Stimulated activated CD4-positive, alpha-beta T cell treated with anti-CD3 and anti-CD28 coated beads, TNF-alpha, amount 100 ng/mL, for 1 hour (primary cell): Measurements from ENCODE around the gene ANXA2.
"Not testable (repeated sequence)": the region's sequence is repeated elsewhere in the genome, so short reads cannot be mapped to it uniquely, and the experiment has no call there.

ENCODE experiments used
- DNase-seq, 3 donors: peaks; one replicate each; pipeline ENCODE4 v3.0.0-alpha.2; 2020; ENCODE audit warnings: low read depth in 3 of 3, low spot score in 1 of 3

Gene ANXA2

DNA sequence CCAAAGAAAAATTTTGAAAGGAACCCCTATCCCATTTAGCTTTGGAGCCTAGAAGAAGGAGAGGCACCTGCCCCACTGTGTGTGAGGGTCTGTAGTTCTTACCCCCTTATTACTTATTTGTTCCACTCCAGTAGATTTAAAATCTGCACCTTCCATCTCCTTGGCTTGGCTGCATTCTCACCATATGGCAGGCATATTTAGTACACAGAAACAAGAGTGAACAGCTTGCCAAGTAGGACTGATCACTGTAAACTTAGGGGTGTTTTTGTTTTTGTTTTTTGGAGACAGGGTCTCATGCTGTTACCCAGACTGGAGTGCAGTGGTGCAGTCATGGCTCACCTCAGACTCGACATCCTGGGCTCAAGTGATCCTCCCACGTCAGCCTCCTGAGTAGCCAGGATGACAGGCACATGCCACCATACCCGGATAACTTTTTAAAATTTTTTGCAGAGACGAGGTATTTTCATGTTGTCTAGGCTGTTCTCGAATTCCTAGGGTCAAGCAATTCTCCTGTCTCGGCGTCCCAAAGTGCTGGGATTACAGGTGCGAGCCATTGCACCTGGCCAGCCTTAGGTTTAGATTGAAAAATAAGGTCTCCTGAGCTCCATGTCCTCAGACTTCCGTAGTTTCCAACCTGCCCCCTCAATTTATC, 14.1 kb upstream of the ANXA2 start:
- DNase-seq = no peak

DNA sequence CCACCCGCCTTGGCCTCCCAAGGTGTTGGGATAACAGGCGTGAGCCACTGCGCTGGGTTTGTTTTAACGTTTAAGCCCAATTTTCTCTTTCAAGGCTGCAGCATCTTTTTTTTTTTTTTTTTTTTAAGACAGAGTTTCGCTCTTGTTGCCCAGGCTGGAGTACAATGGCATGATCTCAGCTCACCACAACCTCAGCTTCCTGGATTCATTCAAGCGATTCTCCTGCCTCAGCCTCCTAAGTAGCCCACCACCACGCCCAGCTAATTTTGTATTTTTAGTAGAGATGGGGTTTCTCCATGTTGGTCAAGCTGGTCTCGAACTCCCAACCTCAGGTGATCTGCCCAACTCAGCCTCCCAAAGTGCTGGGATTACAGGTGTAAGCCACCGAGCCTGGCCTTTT, 12.6 kb upstream of the ANXA2 start:
- not testable (repeated sequence) for DNase-seq

DNA sequence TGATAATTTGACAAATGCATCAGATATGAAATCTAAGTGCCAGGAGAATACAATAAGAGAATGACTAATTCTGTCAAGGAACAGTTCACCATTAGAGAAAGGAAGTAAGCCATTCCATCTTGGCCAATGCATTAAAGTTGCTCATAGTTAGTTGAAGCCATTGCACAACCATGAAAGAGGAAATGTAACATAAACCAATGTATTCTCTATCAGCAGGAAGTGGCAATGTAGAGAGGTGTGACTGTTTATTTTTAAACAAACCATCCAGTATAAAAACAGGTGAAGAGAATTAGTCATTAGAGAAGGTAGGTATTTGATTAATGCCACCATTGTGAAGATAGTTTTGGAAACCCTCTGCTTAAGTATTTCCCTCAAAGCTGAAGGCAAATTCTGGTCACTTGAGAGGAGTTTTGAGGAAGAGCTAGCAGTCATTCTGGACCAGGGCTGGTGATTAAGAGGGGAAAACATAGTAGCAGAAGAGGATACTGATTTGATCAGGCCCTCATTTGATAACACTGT, 10.7 kb upstream of the ANXA2 start:
- no peak for DNase-seq

- no peak for DNase-seq
These were observed 9.6 kb upstream of the ANXA2 start for GRCh38 chr15:60407415-60407805.

DNA sequence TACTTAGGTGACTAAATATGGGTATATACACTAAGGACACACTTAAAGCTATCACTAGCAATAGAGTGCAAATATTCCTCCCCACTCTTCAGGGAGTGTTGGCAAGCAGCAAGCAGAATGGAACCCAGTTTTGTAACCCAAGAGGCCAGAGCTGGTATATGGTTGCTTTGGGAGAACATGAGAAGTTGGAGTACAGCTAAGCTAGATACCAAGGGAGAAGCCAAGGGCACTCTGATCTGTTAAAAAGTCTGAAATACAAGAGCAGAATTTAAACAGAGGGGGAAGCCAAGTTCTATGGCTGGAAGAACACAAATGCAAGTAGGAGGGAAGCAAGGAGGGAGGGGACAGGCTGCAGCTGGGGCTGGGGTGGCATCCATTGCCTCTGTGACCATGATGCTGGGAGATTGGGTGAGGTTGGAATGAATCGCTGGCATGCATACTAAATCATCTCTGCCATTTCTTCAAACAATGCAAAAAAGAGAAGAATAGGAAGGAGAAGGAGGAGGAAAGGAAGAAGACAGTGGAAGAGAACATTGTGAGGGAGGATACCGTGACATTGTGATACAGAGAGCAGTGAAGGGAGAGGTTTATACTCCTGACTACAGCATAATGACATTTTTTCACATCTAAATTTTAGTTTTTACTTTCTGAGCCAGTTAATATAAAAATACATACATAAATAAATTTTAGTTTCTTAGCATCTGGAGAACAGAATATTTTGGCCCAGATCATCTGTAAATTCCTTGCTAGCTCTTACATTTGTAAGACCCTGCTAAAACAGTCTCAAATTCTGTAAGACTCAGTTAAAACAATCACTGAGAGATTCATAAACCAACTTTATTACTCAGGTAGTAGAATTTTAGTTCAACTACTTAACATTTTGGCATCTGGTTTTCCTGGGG, 9.0 kb upstream of the ANXA2 start:
- no peak for DNase-seq

- DNase-seq = no peak
These were observed 7.6 kb upstream of the ANXA2 start for GRCh38 chr15:60405399-60405798.

GRCh38 chr15:60404351-60404750, 6.6 kb upstream of the ANXA2 start:
- DNase-seq = not testable (repeated sequence)

DNA sequence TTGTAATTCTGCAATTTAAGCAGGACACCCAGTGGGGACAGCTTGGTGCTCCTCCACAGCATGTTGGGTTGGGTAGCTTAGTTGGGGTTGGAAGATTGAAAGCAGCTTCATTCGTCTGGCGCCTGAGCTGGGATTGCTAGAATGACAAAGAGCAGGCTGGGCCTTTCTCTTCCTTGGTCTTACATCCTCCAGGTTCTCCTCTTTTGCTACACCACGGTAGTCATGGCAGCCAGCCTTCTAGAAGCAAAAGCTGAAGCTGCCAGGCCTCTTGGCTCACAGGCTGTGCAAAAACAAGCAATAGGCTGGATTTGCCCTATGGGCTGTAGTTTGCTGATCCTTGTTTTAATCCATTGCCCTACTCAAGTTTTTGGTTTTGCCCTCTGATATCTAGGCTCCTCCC, 3.2 kb upstream of the ANXA2 start:
- no peak for DNase-seq

GRCh38 chr15:60399931-60400330, 2.1 kb upstream of the ANXA2 start:
- DNase-seq = no peak

DNA sequence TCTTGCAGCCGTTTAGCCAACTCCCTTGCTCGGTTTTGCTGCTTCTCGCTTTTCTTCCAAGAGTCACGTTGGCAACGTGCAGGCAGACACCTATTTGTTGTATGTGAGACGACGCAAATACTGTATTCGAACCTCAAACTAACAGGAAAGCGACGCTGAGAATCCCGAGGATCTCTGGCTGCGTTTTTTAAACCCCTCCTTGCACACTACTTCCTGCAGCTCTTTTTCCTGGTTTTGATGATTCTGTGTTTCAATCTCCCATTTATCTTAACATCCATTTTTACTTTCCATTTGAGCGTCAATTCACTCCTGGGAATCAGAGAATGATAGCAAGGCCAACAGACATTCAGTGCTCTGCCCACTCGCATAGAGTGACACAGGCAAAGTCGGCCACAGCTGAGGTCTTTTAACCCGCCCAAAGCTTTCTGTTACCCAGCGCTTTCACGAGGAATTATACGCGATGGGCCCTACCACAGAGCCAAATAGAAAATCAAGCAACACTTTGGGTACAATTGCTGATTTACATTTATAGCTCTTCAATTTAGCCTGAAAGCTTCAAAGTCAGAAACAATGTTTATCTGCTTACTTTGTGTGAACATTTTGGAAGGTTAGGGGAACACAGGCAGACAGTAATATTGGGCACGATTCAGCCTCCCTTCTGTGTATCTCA, 1.6 kb upstream of the ANXA2 start:
- no peak for DNase-seq

- peak in 1 of 3 donors; percentile 14 for DNase-seq
These were observed 621 bp downstream of the ANXA2 start for GRCh38 chr15:60396958-60397771.

- no peak for DNase-seq
These were observed 1.2 kb downstream of the ANXA2 start for GRCh38 chr15:60396560-60396957.

DNA sequence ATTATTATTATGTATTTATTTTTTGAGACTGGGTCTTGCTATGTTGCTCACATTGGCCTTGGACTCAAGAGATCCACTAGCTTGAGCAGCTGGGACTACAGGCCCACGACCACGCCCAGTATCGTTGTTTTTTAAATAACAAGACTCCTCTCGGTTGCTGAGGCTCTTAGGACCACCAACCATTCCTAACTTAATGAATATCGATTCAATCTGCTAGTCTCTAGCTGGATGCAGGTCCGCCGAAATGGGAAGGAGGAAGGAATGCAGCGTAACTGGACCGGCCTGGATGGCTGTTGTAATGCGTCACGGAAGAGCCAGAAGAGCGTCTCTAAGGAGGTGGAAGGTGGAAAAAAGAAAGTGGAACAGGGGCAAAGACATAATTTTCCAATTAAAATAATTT, 1.7 kb downstream of the ANXA2 start:
- DNase-seq = no peak

DNA sequence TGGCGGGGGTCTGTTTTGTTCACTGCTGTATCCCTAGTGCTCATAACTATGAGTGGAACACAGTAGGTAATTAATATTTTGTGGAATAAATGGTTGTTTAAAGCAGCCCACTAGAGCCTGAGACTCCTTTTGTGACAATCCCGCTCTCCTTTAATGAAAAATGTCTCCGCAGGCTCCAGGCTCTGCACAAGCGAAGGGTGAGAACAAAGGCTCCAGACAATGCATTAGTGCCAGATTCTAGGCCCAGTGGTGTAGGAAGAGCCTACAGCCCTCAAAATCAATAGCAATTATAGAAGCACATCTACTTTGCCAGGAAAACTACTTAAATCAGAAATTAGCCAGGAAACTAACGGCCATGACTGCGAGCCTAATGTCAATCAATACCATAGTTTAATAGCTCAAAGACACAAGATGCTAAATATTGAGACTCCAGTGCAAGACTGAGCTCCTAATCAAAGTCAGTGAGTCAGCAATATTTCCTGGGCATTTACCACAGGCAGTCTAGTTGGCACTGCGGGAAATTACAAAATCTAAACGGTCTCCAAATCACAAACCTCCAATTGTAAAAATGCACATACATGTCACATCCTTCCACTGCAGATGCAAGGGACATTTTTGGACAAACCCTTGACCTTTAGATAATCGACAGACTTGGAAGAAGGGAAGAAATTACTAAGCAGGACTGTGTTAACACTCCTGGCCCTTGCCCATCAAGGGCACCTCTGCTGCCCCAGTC, 2.3 kb downstream of the ANXA2 start:
- DNase-seq = no peak

- DNase-seq = no peak
These were observed 3.1 kb downstream of the ANXA2 start for GRCh38 chr15:60394689-60395097.

GRCh38 chr15:60392986-60393790, 4.6 kb downstream of the ANXA2 start:
- DNase-seq = no peak

DNA sequence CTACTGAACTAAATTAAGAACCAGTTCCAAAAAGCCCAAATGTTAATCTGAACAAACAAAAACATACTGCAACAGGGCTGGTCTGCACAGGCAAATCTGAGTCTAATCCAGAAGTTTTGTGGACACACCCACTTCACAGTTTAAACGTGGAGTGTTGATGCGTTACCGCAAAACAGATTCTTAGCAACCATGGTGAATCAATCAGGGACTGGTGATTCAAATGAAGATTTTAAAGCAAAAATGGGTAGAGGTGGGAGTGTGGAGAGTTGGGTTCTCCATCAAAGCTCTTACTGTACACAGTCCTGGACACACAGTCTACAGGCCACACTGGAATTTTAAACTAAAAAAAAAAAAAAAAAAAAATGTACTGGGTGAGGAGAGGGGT, 5.2 kb downstream of the ANXA2 start:
- no peak for DNase-seq

DNA sequence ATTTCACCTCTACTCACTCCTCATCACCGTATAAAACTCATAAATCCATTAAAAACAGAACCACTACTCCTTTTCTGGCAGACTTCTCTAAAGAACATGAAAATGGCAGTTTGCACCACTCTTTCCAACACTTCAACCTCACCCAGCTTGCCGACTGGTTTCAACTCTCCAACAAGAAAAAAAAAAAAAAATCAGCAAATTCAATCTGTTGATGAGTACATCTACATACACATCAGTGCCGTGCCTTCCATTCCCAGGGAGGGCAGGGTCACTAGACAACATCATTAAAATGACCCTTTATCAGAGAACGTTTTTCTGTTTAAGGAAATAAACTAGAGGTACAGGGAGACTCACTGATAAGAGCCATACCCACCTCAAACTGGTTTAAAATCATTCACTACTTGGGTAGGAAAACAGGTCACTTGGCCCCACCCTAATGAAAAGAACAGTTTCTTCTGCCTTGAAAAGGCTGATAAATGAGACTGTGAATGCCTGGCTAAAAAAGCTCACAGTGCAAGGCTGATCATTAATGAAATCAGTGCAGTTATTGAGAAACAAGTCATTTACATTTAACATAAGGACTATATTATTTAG, 6.0 kb downstream of the ANXA2 start:
- DNase-seq = no peak

DNA sequence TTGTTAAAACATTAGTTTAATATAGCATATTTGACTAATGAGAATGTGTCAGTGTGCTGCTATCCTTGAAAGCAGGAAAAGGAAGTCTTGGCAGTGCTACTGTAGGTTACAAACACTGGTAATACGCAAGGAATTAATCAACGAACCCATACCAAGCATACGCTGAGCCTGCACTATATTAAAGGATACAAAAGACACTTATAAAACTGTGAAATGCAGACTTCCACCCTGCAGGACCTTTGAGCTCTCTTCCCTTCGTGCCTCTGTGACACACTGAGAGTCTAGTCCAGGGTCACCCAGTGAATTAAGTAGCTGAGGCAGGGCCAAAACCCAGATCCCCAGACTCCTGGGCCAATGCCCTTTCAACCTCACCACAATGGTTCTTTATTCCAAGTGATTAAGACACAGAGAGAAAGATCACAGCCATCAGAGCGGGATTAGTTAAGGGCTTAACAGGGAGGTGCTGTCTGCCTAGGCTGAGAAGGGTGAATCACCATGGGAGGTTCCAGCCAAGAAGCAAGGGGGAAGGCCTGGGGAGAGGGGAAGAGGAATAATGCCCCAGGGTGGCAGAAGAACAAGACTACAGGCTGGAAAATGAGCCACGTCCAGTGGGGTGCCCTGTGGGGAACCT, 6.8 kb downstream of the ANXA2 start:
- no peak for DNase-seq
